Measurements from ENCODE around the gene CDH4.

- no peak for TF ChIP-seq CHD2 (IDR thresholded peaks at IDR 0.05; ENCODE audit: low read depth, low read length)
- TF ChIP-seq CTCF (IDR thresholded peaks at IDR 0.05 in 2 of 3, conservative IDR thresholded peaks at IDR 0.05 in 1 of 3; ENCODE audit: insufficient read depth in 2 of 3, low read depth in 1 of 3, low read length in 3 of 3): no peak
Measured at GRCh38 chr20:61674688-61675087, 422.6 kb downstream of the CDH4 start.
